ENCODE data around the gene GAB1. TPM values are rescaled to one million over a fixed set of nuclear protein-coding genes. Genes with fewer than 3 reads are reported as not detected.
A peak's percentile ranks its signal among the peaks of the same experiment; 100 is the strongest.

Gene GAB1
- total and polyA plus RNA-seq, 2 of the 8 experiments (the other 6 are each of a cell fraction or from before 2014, with no cell fraction given), result 6.8 to 21.3 TPM

- Histone ChIP-seq H4K20me1 (replicated peaks in 1 of 2; ENCODE audit: control insufficient read depth in 1 of 2, insufficient read depth in 2 of 2, low read length in 2 of 2) (peaks cover 14 to 18% of the 10 kb centered on the region in 2 experiments), H3K4me3 (ENCODE audit: extremely low read depth in 1 of 4, insufficient read depth in 2 of 4, low read depth in 3 of 4, low read length in 4 of 4) (peak overlapping the region in 2 of 4 experiments; percentile 4 to 98; a peak in 3 of 8 replicates), H3K27ac (ENCODE audit: low read depth, low read length) (no peak overlapping the region), H4K5ac (ENCODE audit: insufficient read length, low read depth, low read length) (no peak overlapping the region), H2BK120ac (replicated peaks; ENCODE audit: low read depth, low read length) (no peak overlapping the region), H2BK5ac (ENCODE audit: low read depth, low read length) (no peak overlapping the region), H2AFZ (ENCODE audit: low read length) (no peak overlapping the region), H3K4me2 (ENCODE audit: insufficient read depth in 1 of 2, low read depth in 2 of 2, low read length in 2 of 2) (peak overlapping the region; percentile 19 to 68; a peak in 3 of 4 replicates), H3K4ac (replicated peaks; ENCODE audit: insufficient read length, low read depth, low read length) (no peak overlapping the region), H2AK5ac (ENCODE audit: low read depth, low read length) (no peak overlapping the region), H3K79me2 (ENCODE audit: control insufficient read depth in 1 of 2, insufficient read depth in 2 of 2, low read length in 2 of 2) (peaks cover 23 to 72% of the 10 kb centered on the region in 2 experiments), H3K23me2 (ENCODE audit: low read depth, low read length) (no peaks in the 10 kb centered on the region), H3K56ac (replicated peaks; ENCODE audit: insufficient read length, low read depth, low read length) (no peak overlapping the region), H3K27me3 (replicated peaks in 1 of 4; ENCODE audit: control insufficient read depth in 3 of 4, extremely low read depth in 1 of 4, insufficient read depth in 3 of 4, low read length in 3 of 4) (no peaks in the 10 kb centered on the region), H2BK12ac (ENCODE audit: low read depth, low read length) (no peak overlapping the region), H2BK20ac (ENCODE audit: low read length) (no peak overlapping the region), H2BK15ac (ENCODE audit: low read length) (no peak overlapping the region), H3K4me1 (replicated peaks in 1 of 4; ENCODE audit: control insufficient read depth in 3 of 4, insufficient read depth in 4 of 4, low read length in 3 of 4) (peaks cover 0 to 3% (median 0%) of the 10 kb centered on the region in 4 experiments; a peak in 2 of 7 replicates), H4K91ac (replicated peaks; ENCODE audit: insufficient read length, low read length) (no peak overlapping the region), H3K36me3 (ENCODE audit: control insufficient read depth in 2 of 4, insufficient read depth in 4 of 4, low read length in 3 of 4) (peaks cover 0 to 40% (median 15%) of the 10 kb centered on the region in 4 experiments; a peak in 6 of 8 replicates), H3K23ac (ENCODE audit: insufficient read length) (no peak overlapping the region), H3K14ac (ENCODE audit: insufficient read length) (no peak overlapping the region), H3K79me1 (ENCODE audit: low read depth, low read length) (no peaks in the 10 kb centered on the region), H3K9me3 (ENCODE audit: insufficient read depth in 2 of 2, low read depth in 1 of 2, low read length in 1 of 2) (no peaks in the 10 kb centered on the region), H4K8ac (ENCODE audit: extremely low read depth, insufficient read depth, low read length) (no peak overlapping the region), H3K9ac (replicated peaks in 1 of 4; ENCODE audit: extremely low read depth in 1 of 4, low read depth in 3 of 4, low read length in 3 of 4) (no peak overlapping the region), H3K18ac (ENCODE audit: extremely low read depth, low read length) (no peak overlapping the region)
- POLR2A ChIA-PET (ENCODE audit: partially characterized antibody), result interaction anchor here (0.6 kb wide), 1 partner anchor 10 kb away, joined by 3 read pairs; no protein-coding TSS in a partner anchor
- CTCF ChIA-PET (ENCODE audit: partially characterized antibody), result no interaction called here
- no peak for FAIRE-seq
- TF ChIP-seq CEBPB (IDR thresholded peaks at IDR 0.05; ENCODE audit: low read depth, low read length) (no peak), JUN (IDR thresholded peaks at IDR 0.05; ENCODE audit: low read depth, low read length) (no peak), GABPA (IDR thresholded peaks at IDR 0.05; ENCODE audit: borderline replicate concordance, insufficient read depth, low read length) (no peak), POU5F1 (IDR thresholded peaks at IDR 0.05; ENCODE audit: low read depth, low read length) (no peak), KDM5A (IDR thresholded peaks at IDR 0.05; ENCODE audit: low read length) (no peak), ASH2L (IDR thresholded peaks at IDR 0.05; ENCODE audit: low read length) (no peak), SP1 (IDR thresholded peaks at IDR 0.05; ENCODE audit: low read depth, low read length) (no peak), SAP30 (IDR thresholded peaks at IDR 0.05; ENCODE audit: insufficient read depth, insufficient replicate concordance, low read length) (no peak), HDAC6 (IDR thresholded peaks at IDR 0.05; ENCODE audit: low read depth, low read length) (no peak), BRCA1 (IDR thresholded peaks at IDR 0.05; ENCODE audit: low read depth, low read length) (no peak), POLR2AphosphoS5 (IDR thresholded peaks at IDR 0.05; ENCODE audit: low read depth, low read length) (no peak), ATF3 (IDR thresholded peaks at IDR 0.05; ENCODE audit: insufficient read depth, low read depth, low read length) (no peak), EGR1 (IDR thresholded peaks at IDR 0.05; ENCODE audit: borderline replicate concordance, low read depth, low read length) (no peak)
- TF ChIP-seq, protein P1, sequence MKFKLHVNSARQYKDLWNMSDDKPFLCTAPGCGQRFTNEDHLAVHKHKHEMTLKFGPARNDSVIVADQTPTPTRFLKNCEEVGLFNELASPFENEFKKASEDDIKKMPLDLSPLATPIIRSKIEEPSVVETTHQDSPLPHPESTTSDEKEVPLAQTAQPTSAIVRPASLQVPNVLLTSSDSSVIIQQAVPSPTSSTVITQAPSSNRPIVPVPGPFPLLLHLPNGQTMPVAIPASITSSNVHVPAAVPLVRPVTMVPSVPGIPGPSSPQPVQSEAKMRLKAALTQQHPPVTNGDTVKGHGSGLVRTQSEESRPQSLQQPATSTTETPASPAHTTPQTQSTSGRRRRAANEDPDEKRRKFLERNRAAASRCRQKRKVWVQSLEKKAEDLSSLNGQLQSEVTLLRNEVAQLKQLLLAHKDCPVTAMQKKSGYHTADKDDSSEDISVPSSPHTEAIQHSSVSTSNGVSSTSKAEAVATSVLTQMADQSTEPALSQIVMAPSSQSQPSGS (IDR thresholded peaks at IDR 0.05; ENCODE audit: low read length), result no peak
- no peak for DNase-seq (ENCODE audit: low read depth in 1 of 2, low spot score in 2 of 2)
These were observed 179.2 kb downstream of the GAB1 start for GRCh38 chr4:143515905-143516304.
